Type B pancreatic cell (in vitro differentiated cells): ENCODE results near the gene TMEM60. TPM values are rescaled to one million over a fixed set of nuclear protein-coding genes. Genes with fewer than 3 reads are reported as not detected.

Experiments
- DNase-seq: peaks from one replicate; pipeline ENCODE4 v3.0.0; 2021; ENCODE audit warnings: mixed read lengths; ENCODE audit not compliant: unreplicated experiment; ENCODE audit errors: extremely low spot score
- H3K27ac Mint-ChIP-seq: 2 replicates; pipeline ENCODE4 v1.8.0; 2021; ENCODE audit warnings: mild to moderate bottlenecking, mixed read lengths
- H3K27me3 Mint-ChIP-seq: 2 replicates; pipeline ENCODE4 v1.8.0; 2021; ENCODE audit warnings: mixed read lengths
- H3K36me3 Mint-ChIP-seq: 2 replicates; pipeline ENCODE4 v1.8.0; 2021; ENCODE audit warnings: mixed read lengths
- H3K4me1 Mint-ChIP-seq: one replicate; pipeline ENCODE4 v1.8.0; 2021; ENCODE audit warnings: mixed read lengths; ENCODE audit not compliant: unreplicated experiment
- H3K4me3 Mint-ChIP-seq: 2 replicates; pipeline ENCODE4 v1.8.0; 2021; ENCODE audit warnings: mild to moderate bottlenecking, mixed read lengths
- H3K9me3 Mint-ChIP-seq: 2 replicates; pipeline ENCODE4 v1.8.0; 2021; ENCODE audit warnings: mixed read lengths
- total RNA-seq: library from RNA; stranded (reverse); gene quantifications from 2 replicates; pipeline ENCODE4 v1.2.1, GENCODE V29; 2021; ENCODE audit warnings: low replicate concordance
- TF ChIP-seq, protein P1 (sequence below): fragments of 200-600 bp; sonication (generic); conservative IDR thresholded peaks from 2 replicates; pipeline ENCODE4 v1.5.0; 2021; ENCODE audit warnings: antibody characterized with exemption, mild to moderate bottlenecking

Gene TMEM60
- total RNA-seq, 1 donor from 2014 or later, result 16.1 TPM

DNA sequence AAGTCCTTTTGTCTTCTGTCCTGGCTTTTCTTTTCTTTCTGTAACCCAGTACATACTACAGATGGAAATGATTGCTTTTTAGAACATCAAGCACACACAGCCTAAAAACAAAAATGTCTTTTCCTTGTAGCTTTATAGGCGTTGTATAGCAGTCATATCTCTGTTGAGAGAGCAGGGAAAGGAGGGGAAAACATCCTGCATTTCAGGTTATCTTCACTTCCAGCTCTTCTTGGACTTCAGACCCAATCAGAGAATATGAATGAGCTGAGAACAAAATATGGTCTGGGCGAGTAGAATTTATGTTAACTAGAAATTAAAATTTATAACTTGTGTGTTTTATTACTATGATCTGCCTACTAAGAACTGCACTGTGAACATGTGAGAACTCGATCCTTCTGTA is 14.7 kb downstream of the TMEM60 start:
- Mint-ChIP-seq H3K4me1 (peaks cover 6% of the 10 kb centered on the region), H3K36me3 (peaks cover 27% of the 10 kb centered on the region), H3K9me3 (no peaks in the 10 kb centered on the region), H3K27me3 (no peaks in the 10 kb centered on the region), H3K4me3 (no peak overlapping the region), H3K27ac (no peak overlapping the region)
- TF ChIP-seq, protein P1, sequence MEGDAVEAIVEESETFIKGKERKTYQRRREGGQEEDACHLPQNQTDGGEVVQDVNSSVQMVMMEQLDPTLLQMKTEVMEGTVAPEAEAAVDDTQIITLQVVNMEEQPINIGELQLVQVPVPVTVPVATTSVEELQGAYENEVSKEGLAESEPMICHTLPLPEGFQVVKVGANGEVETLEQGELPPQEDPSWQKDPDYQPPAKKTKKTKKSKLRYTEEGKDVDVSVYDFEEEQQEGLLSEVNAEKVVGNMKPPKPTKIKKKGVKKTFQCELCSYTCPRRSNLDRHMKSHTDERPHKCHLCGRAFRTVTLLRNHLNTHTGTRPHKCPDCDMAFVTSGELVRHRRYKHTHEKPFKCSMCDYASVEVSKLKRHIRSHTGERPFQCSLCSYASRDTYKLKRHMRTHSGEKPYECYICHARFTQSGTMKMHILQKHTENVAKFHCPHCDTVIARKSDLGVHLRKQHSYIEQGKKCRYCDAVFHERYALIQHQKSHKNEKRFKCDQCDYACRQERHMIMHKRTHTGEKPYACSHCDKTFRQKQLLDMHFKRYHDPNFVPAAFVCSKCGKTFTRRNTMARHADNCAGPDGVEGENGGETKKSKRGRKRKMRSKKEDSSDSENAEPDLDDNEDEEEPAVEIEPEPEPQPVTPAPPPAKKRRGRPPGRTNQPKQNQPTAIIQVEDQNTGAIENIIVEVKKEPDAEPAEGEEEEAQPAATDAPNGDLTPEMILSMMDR, result no peak
- DNase-seq, result no peak

DNA sequence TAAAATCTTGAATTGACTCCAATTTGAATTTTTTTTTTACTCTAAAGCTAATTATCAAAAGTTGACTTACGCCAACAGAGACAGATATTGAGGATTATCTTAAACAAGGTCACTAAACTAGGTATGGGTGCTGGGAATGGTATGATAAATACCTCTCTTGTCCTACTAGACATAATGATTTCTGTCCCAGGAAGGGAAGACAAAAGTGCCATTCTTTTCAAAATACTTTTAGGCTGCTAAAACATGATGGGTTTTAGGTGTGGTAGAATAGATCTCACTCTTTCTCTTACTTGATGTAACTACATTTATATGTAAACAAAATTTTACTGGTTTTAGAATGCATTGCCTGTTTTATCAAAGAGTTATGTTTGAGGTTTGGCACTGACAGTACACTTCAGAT is 15.1 kb downstream of the TMEM60 start:
- TF ChIP-seq, protein P1, result no peak
- Mint-ChIP-seq H3K4me1 (peaks cover 6% of the 10 kb centered on the region), H3K27ac (no peak overlapping the region), H3K4me3 (no peak overlapping the region), H3K36me3 (peaks cover 31% of the 10 kb centered on the region), H3K9me3 (no peaks in the 10 kb centered on the region), H3K27me3 (no peaks in the 10 kb centered on the region)
- no peak for DNase-seq

- Mint-ChIP-seq H3K9me3 (no peaks in the 10 kb centered on the region), H3K27me3 (no peaks in the 10 kb centered on the region), H3K27ac (no peak overlapping the region), H3K4me1 (peaks cover 6% of the 10 kb centered on the region), H3K36me3 (peaks cover 34% of the 10 kb centered on the region), H3K4me3 (no peak overlapping the region)
- no peak for DNase-seq
- TF ChIP-seq, protein P1, result no peak
Measured at GRCh38 chr7:77782383-77782782, 15.9 kb downstream of the TMEM60 start.

GRCh38 chr7:77778535-77778934 is 19.7 kb downstream of the TMEM60 start:
- H3K27ac Mint-ChIP-seq, result no peak overlapping the region
- TF ChIP-seq, protein P1, result no peak
- DNase-seq, result no peak
- H3K9me3 Mint-ChIP-seq, result peaks cover 5% of the 10 kb centered on the region
- H3K36me3 Mint-ChIP-seq, result peaks cover 46% of the 10 kb centered on the region
- no peaks in the 10 kb centered on the region for H3K27me3 Mint-ChIP-seq
- no peak overlapping the region for H3K4me3 Mint-ChIP-seq
- H3K4me1 Mint-ChIP-seq, result peaks cover 5% of the 10 kb centered on the region

- no peak overlapping the region for H3K27ac Mint-ChIP-seq
- H3K36me3 Mint-ChIP-seq, result peaks cover 36% of the 10 kb centered on the region
- peaks cover 5% of the 10 kb centered on the region for H3K9me3 Mint-ChIP-seq
Measured at GRCh38 chr7:77771901-77772300, 26.3 kb downstream of the TMEM60 start.

More at GRCh38 chr7:77771901-77772300, 26.3 kb downstream of the TMEM60 start:
- Mint-ChIP-seq H3K27me3 (no peaks in the 10 kb centered on the region), H3K4me1 (no peaks in the 10 kb centered on the region), H3K4me3 (no peak overlapping the region)
- TF ChIP-seq, protein P1, result no peak
- DNase-seq, result no peak
